GM19035 (cell line): ENCODE data around the gene MSX1.

ENCODE experiments used
- ATAC-seq: cut with Tn5 transposase; IDR thresholded peaks from one replicate; pipeline ENCODE4 v1.9.1; 2021; ENCODE audit not compliant: unreplicated experiment

The MSX1 gene

GRCh38 chr4:4899202-4899925 lies 39.9 kb downstream of the MSX1 start:
- no peak for ATAC-seq

- no peak for ATAC-seq
Measured at GRCh38 chr4:4901877-4902276, 42.4 kb downstream of the MSX1 start.

DNA sequence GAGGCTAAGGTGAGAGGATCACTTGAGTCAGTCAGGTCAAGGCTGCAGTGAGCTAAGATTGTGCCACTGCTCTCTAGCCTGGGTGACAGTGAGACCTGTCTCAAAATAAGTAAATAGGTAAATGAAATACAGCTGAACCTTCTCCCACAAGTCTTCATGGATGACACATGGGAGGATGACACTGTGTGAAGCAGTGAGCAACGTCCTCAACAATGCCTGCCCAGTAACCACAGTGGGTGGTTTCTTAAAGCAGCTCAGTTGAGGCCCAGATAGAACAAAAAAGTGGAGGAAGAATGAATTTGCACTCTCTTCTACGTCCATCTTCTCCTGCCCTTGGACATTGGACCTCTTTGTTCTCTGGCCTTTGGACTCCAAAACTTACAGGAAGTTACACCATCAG lies 52.7 kb downstream of the MSX1 start:
- ATAC-seq: no peak

DNA sequence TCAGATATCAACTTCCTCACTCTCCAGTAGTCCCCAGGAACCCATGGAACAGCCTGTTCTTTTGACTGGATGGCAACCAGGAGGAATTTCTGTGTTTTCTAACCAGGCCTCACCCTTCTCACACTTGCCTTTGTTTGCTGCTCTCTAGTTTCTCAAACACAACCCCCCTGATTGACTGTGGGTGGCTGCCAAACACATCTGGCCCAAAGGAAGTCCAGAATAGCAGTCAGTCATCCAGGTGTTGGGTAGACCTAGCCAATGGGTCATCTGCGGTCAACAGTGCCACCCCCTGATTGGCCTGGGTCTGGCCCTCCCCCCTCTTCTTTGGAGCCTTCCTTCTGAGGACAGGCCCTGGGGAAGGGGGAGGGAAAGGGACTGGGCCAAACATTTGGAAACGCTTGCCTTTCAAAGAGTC lies 53.7 kb downstream of the MSX1 start:
- ATAC-seq: no peak
